ENCODE measurements around the gene TACC2.

The TACC2 gene

GRCh38 chr10:122029499-122030199 is 40.7 kb downstream of the TACC2 start:
- DNase-seq: no peak

DNA sequence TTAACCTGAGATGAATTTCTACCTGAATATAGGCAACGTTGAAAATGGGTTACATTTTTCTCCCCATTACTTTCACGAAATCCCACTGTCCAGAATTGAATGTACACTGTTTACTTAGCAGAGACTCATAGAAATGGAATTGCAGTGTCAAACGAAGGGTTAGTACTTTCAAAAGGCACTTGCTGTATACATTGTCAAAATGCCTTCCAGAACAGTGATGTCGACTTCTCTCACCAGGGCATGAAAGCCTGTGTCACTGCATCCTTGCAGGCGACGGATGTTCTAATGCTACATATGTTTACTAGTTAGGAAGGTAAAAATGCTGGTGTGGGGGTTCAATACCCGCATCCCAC is 41.2 kb downstream of the TACC2 start:
- DNase-seq: no peak

DNA sequence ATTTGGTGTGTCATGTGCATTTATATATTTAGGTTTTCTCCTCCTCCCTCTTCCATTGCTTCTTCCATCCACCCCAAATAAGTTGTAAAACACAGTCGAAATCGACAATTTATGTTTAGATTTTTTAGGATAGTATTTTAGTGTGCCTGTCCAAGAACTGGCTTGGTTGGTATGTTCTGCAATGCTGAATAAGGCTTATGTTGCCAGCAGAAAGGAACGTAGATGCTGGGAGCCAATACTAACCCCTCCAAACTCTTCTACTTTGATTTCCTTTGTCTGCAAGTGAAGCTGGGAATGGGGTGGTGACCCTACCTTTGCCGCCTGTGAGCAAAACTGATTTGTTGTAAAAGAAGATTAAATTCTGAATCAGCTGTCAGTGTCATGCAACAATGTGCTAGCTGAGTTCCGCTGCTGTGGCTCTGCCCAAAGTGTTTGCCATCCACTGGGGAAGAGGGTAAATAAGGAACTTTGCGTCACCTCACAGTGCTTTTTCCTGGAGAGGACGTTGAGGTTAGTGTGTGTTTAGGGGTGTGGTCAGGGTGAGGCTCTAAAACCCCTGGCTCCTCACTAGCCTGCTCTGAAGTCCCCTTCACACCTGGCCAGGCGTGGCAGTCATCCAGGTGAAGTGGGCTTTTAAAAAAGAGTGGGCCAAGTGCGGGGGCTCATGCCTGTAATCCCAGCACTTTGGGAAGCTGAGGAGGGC is 44.4 kb downstream of the TACC2 start:
- DNase-seq: no peak

DNA sequence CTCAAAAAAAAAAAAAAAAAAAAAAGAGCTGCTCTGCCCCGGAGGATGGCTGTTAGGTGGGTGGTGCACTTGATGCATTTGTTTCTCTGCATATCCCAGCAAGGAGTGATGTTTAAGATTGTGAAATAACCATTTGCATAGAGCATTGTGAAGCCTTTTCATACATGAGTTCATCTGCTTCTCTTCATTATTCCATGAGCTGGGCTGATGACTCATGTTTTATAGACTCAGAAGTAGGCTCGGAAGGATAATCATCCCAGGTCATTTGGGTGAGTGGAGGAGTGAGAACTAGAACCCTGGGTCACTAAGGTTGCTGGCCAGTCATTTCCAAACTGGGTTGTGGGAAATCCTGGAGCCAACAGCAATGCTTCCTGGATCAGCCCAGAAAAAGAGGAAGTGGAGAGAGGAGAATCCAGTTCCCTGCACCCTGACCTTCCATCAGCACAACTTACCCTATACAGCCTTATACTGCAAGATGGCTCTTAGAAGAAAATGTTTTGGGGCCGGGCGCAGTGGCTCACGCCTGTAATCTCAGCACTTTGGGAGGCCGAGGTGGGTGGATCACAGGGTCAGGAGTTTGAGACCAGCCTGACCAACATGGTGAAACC is 45.3 kb downstream of the TACC2 start:
- DNase-seq: no peak

DNA sequence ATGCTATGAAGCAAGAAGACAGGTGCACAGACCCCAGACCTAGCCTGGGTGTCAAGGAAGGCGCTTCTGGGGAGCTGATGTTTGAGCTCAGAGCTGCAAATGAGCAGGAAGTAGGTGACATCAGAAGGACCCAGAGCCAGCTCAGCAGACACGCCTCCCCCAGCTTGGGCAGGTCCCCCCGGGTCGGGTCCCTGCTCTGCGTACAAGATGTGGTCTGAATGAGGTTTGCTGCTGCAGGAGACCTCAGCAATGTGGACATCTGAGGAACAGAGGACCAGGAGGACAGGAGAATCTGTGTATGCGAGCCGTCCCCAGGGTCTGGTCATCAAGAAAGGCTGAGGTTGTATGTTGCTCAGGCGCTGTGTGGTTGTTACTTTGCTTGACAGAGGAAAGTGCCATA is 51.8 kb downstream of the TACC2 start:
- DNase-seq: no peak

GRCh38 chr10:122042836-122043235 is 53.9 kb downstream of the TACC2 start:
- DNase-seq: no peak

GRCh38 chr10:122044045-122044661 is 55.2 kb downstream of the TACC2 start:
- no peak for DNase-seq

DNA sequence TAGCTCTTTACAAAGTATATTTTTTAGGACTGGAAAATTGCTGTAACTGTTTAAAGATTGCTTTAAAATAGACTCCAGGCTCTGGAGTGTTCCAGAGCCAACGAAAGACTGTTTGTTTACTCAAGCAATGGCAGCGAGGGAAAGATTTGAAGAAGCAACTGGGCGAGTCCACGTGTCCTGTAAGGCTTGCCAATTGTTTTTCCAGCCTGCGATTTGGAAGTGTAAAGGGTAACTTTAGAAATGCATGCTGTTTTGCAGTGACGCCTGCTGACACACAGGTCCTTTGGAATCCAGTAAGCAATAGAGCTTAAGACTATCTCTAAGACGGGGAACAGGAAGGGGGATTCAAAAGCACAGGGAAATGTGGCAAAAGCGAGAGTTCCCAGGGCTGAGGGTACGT is 55.8 kb downstream of the TACC2 start:
- no peak for DNase-seq

- DNase-seq: no peak
Observed at GRCh38 chr10:122045212-122045611, 56.2 kb downstream of the TACC2 start.

DNA sequence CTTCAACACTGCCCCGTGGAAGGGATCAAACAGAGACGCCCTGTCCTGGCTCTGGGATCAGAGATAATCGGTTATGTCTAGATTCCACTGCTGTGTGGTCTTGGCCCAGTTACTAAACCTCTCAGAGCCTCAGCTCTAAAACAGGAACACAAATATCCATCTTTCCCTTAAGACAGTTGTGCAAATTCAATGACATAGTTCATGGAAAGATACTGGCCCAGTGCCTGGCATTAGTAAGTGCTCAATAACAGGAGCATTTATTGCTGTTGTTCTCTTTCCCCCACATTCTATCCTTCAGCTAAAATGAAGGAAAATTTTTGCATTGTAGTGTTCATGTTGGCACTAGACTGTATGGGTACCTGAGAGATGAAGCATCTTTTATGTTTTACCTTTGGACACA is 58.6 kb downstream of the TACC2 start:
- DNase-seq: no peak

DNA sequence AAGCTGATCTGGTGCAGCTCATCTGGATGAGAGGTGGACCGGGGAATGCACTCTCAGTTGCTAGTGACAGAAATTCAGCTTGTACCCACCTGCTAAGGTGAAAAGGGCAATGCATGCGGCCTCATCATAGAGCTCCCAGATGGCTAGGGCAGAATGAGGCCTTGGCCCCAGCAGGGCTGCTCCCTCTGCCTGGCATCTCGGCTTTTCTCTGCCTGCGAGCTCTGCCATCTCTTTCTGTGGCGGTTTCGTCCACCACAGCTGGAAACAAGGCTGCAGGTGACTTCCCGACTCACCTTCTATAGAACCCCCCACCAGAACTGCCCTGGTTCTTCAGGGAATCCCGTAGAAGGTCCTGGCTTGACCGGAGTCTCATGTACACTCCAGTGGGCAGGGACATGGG is 60.1 kb downstream of the TACC2 start:
- DNase-seq: no peak

- DNase-seq: no peak
Observed at GRCh38 chr10:122050311-122050710, 61.3 kb downstream of the TACC2 start.

DNA sequence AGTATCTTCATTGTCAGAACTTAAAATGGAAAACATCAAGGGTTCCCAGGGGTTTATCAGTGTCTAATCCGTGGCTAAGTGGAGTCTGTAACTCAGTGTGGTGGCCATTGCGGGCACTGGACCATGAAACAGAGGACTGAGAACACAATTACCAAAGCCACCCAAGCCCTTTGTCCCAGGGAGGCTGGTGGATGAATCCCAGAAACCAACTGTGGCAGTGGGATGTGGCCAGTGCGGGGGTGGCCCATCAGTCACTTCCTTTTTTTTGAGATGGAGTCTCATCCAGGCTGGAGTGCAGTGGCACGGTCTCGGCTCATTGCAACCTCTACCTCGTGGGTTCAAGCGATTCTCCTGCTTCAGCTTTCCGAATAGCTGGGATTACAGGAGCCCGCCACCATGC is 61.8 kb downstream of the TACC2 start:
- DNase-seq: no peak

- DNase-seq: no peak
Observed at GRCh38 chr10:122051609-122052385, 62.8 kb downstream of the TACC2 start.

- no peak for DNase-seq
Observed at GRCh38 chr10:122052701-122053100, 63.7 kb downstream of the TACC2 start.

DNA sequence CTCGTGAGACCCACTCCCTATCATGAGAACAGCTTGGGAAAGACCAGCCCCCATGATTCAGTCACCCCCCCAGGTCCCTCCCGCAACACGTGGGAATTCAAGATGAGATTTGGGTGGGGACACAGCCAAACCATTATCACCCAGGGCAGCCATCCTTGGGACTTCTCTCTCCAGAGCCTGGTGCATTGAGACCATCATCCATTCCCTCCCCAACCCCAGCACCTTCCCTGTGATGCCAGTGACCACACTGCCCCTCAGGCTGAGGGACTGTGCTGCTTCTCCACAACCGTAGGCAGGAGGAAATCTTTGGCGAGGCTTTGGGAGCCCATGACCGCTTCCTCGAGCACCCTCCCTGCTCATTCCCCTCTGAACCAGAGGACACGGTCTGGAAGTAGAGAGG is 64.4 kb downstream of the TACC2 start:
- DNase-seq: no peak

DNA sequence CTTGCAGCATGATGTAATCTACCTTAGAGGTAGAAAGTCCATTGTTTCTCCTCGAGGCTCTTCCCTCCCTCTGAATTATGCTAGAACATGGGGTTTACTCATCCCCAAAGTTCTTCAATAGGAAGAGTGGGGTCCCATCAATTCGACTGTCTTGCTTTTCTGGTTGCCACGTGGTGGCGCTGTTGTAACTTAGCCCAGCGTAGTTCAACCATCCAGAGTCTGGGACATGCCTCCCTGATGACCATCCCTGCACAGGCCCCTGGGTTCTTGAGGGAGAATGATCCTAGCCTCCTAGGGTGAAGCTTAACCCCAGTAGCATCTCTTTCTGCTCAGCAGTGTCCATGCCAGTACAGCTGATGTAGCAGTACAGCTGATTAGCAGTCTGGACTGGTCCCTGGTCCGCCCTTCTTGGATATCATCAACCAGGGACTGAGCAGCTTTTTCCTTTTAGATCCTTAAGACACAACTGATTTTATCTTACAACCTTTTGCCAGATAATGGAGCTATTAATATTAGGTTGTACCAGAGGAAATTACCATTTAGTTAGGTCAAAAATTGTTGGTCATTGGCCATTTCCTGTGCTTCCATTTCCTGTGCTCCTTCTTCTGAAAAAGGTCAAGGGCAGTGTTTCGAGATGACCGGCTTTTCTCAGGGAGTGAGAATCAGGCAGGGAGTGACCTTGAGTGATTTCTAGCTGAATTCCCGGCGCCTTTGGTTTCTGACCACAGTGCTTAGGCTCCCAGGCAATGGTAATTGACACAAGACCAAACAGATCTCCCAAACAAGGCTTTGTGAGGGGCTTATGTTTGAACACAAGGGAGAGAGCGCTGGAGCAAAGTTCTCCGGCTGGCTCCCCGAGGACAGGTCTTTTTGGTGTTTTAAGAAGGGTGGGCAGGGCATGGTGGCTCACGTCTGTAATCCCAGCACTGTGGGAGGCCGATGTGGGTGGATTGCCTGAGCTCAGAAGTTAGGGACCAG is 65.4 kb downstream of the TACC2 start:
- DNase-seq: peak; percentile 16

- no peak for DNase-seq
Observed at GRCh38 chr10:122055252-122055651, 66.3 kb downstream of the TACC2 start.

DNA sequence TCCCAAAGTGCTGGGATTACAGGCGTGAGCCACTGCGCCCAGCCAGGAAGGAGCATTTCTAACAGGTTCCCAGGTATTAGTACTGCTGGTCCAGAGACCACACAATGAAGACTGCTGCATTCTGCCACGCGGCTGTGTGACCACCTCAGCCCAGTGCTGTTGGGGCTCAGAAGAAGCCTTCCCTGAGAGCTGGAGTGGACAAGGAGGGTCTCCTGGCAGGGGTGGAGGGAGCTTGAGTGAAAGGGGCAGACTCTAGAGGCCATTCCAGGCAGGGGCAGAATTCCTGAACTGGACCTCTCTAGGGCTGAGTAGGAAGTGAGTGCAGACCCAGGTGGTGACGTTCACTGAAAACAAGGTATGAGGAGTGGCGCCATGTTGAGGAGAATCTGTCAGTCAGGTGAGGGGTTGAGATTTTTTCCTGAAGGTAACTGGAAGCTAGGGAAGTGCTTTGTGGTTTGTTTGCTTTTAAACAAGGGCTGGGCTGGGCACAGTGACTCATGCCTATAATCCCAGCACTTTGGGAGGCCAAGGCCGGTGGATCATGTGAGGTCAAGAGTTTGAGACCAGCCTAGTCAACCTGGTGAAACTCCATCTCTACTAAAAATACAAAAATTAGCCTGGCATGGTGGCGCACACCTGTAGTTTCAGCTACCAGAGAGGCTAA is 67.6 kb downstream of the TACC2 start:
- DNase-seq: no peak

DNA sequence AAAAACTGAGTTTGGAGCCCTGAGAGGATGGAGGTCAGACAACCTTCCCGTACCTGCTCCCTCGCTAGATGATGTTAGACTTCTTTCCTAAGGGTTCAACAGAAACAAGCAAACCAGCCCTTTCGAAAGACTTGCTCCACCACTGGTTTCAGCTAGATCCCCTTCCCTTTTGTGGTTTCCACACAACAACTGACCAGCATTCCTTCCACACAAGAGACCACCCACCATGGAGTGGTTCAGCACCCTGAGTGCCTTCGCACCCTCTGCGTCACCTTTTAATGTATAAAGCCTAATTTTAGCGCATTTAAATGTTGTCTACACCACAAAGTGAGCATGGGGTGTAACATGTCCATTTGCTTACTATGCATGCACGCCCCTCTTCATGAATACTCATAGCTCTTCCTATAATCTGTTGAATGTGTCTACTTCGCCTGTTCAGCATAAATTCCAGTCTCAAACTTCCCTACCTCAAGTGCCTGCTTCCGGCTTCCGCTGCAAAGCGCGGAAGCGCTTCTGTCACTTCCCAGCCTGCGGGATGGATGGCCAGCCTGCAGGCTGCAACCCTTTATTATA is 69.0 kb downstream of the TACC2 start:
- DNase-seq: no peak

GRCh38 chr10:122060250-122060649 is 71.3 kb downstream of the TACC2 start:
- no peak for DNase-seq
